ENCODE data around the gene ASCL2. TPM values are rescaled to one million over a fixed set of nuclear protein-coding genes. Genes with fewer than 3 reads are reported as not detected.
A peak's percentile ranks its signal among the peaks of the same experiment; 100 is the strongest.
"Not testable (repeated sequence)": the region's sequence is repeated elsewhere in the genome, so short reads cannot be mapped to it uniquely, and the experiment has no call there.

The ASCL2 gene
- total and polyA plus RNA-seq, 7 donors = 0.03 to 0.08 TPM; not detected in 5

DNA sequence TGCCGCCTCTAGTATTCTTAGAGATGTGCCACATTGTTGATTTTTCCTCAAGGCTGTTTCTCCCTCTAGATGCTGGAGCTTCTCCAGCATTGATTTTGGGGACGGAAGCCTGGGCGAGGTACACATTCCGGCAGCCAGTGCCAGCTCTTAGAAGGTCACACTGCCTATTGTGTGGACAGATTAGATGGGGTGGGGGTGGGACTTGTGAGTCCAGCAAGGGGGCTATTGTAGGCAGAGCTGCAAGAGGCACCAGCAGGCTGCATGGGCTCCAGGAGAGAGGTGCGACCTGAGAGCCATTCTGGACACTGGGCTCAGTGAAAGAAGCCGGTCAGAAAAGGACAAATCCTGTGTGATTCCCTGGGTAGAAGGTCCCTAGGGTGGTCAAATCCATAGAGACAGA is 19.0 kb upstream of the ASCL2 start:
- peaks cover 5 to 42% (median 6%) of the 10 kb centered on the region in 3 donors for H3K27me3 ChIP-seq (ENCODE audit: insufficient read depth in 3 of 3, low read length in 2 of 3)
- intact Hi-C loops (cut with DNase I) = no loop called here
- TF ChIP-seq, protein P1, sequence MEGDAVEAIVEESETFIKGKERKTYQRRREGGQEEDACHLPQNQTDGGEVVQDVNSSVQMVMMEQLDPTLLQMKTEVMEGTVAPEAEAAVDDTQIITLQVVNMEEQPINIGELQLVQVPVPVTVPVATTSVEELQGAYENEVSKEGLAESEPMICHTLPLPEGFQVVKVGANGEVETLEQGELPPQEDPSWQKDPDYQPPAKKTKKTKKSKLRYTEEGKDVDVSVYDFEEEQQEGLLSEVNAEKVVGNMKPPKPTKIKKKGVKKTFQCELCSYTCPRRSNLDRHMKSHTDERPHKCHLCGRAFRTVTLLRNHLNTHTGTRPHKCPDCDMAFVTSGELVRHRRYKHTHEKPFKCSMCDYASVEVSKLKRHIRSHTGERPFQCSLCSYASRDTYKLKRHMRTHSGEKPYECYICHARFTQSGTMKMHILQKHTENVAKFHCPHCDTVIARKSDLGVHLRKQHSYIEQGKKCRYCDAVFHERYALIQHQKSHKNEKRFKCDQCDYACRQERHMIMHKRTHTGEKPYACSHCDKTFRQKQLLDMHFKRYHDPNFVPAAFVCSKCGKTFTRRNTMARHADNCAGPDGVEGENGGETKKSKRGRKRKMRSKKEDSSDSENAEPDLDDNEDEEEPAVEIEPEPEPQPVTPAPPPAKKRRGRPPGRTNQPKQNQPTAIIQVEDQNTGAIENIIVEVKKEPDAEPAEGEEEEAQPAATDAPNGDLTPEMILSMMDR (IDR thresholded peaks at IDR 0.05) = no peak
- no peaks in the 10 kb centered on the region for H3K9me3 ChIP-seq
- 48 to 60% (median 60%) methylated on average over 6 of the region's 6 CpGs for WGBS, 3 donors
- no peaks in the 10 kb centered on the region for H3K4me1 ChIP-seq
- no peak overlapping the region for H3K27ac ChIP-seq
- H3K4me3 ChIP-seq = no peak overlapping the region
- ATAC-seq (no peak), DNase-seq (no peak)
- H3K36me3 ChIP-seq (ENCODE audit: insufficient read depth in 1 of 2, low read depth in 1 of 2) = no peaks in the 10 kb centered on the region

DNA sequence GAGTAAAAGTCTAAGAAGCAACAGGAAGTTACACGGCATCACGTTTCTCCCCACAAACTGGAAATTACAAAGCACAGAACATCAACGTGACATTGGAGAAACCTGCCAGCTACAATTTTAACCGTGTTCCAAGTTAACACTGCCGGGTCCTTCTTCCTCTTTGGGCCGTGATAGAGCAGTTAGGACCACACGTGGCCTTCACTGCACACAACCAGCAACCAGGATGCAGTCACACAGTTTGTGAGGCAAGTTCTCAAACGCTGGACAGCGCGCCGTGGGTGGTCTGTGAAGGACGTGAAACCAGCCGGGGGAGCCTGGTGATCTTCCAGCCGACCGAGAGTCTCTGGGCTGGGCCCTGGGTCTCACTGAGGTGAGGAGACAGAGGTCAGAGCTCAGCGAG is 16.7 kb upstream of the ASCL2 start:
- Histone ChIP-seq H3K36me3 (ENCODE audit: insufficient read depth in 1 of 2, low read depth in 1 of 2) (no peaks in the 10 kb centered on the region), H3K9me3 (peaks cover 7% of the 10 kb centered on the region), H3K4me3 (no peak overlapping the region), H3K27me3 (ENCODE audit: insufficient read depth in 3 of 3, low read length in 2 of 3) (peaks cover 5 to 39% (median 6%) of the 10 kb centered on the region in 3 donors), H3K4me1 (no peaks in the 10 kb centered on the region), H3K27ac (no peak overlapping the region)
- TF ChIP-seq, protein P1 (IDR thresholded peaks at IDR 0.05) = no peak
- WGBS, 3 donors = 29 to 37% (median 34%) methylated on average over 16 of the region's 16 CpGs
- intact Hi-C loops (cut with DNase I) = no loop called here
- DNase-seq (peak in 1 of 2 donors; percentile 32), ATAC-seq (no peak)

DNA sequence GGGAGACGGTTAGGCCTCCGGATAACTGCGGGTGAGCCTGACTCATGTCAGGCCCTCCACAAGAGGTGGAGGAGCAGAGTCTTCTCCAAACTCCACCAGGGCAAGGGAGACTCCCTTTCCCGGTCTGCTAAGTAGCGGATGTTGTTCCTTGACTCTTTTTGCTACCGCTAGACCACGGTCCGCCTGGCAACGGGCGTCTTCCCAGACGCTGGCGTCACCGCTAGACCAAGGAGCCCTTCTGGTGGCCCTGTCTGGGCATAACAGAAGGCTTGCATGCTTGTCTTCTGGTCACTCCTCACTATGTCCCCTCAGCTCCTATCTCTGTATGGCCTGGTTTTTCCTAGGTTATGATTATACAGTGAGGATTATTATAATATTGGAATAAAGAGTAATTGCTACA is 16.0 kb upstream of the ASCL2 start:
- H3K4me1 ChIP-seq; H3K36me3 ChIP-seq (ENCODE audit: insufficient read depth in 1 of 2, low read depth in 1 of 2); ATAC-seq; H3K4me3 ChIP-seq; DNase-seq; H3K27ac ChIP-seq; intact Hi-C loops (cut with DNase I); H3K9me3 ChIP-seq: not testable (repeated sequence)
- H3K27me3 ChIP-seq (ENCODE audit: insufficient read depth in 3 of 3, low read length in 2 of 3) = peaks cover 5 to 39% (median 6%) of the 10 kb centered on the region in 3 donors
- 92 to 93% (median 93%) methylated on average over 10 to 13 of the region's 13 CpGs for WGBS, 3 donors

DNA sequence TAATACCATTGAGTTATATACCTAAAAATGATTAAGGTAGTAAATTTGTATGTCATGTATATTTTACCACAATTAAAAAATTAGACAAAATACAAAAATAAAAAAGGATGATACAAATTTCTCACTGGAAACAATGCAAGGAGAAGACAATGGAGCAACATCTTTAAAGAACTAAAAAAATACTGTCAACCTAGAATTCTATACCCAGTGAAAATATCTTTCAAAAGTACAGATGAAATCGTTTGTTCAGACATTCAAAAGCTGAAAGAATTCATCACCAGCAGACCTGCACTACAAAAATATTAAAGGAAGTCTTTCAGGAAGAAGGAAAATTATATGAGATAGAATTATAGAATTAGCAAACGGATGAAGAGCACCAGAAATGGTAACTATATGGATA is 9.8 kb upstream of the ASCL2 start:
- H3K4me1 ChIP-seq = no peaks in the 10 kb centered on the region
- peaks cover 13% of the 10 kb centered on the region for H3K9me3 ChIP-seq
- H3K27ac ChIP-seq = no peak overlapping the region
- H3K36me3 ChIP-seq (ENCODE audit: insufficient read depth in 1 of 2, low read depth in 1 of 2) = no peaks in the 10 kb centered on the region
- no peak overlapping the region for H3K4me3 ChIP-seq
- TF ChIP-seq, protein P1 (IDR thresholded peaks at IDR 0.05) = no peak
- H3K27me3 ChIP-seq (ENCODE audit: insufficient read depth in 3 of 3, low read length in 2 of 3) = peaks cover 0 to 13% (median 5%) of the 10 kb centered on the region in 3 donors
- DNase-seq = no peak
- 72 to 76% (median 75%) methylated on average over 2 of the region's 2 CpGs for WGBS, 3 donors
- ATAC-seq = no peak
- intact Hi-C loops (cut with DNase I) = no loop called here

DNA sequence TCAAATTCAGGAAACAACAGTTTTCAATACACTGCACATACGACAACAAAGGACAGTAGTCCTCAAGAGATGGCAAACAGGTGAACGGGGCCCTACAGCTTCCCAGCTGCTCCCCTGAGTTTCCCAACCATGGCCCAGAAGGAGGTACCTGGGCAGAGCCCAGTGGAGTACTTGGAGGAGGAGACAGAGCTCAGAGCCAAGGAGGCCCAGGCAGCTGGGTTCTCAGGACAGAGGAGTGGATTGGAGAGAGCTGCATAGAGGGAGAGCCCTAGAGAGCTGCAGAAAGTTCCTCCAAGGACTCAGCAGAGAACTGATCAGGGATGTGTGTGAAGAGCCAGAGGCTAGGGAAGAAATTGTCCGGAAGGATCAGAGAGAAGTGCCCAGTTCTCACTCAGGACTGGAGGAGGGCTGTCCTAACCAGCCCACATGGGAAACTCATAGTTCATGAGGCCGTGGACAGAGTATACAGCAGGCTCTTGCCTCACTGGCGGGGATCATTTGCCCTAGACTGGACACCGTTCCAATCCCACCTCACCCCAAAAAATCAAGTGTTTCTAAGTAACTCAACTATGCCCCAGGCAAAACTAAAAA is 7.6 kb upstream of the ASCL2 start:
- no peak for ATAC-seq
- intact Hi-C loops (cut with DNase I) = no loop called here
- TF ChIP-seq, protein P1 (IDR thresholded peaks at IDR 0.05) = no peak

More for the DNA sequence above, 7.6 kb upstream of the ASCL2 start:
- no peaks in the 10 kb centered on the region for H3K4me1 ChIP-seq
- H3K4me3 ChIP-seq = no peak overlapping the region
- WGBS, 3 donors = 72 to 79% (median 75%) methylated on average over 6 of the region's 6 CpGs
- peak in 1 of 2 donors; percentile 28 for DNase-seq
- H3K9me3 ChIP-seq = peaks cover 12% of the 10 kb centered on the region
- H3K27ac ChIP-seq = no peak overlapping the region
- H3K36me3 ChIP-seq (ENCODE audit: insufficient read depth in 1 of 2, low read depth in 1 of 2) = no peaks in the 10 kb centered on the region
- peaks cover 0 to 20% (median 9%) of the 10 kb centered on the region in 3 donors for H3K27me3 ChIP-seq (ENCODE audit: insufficient read depth in 3 of 3, low read length in 2 of 3)

Data from psoas muscle (tissue), 8 donors.